A673 (cell line): Measurements from ENCODE around the gene BAHD1.

Experiments used
- EZH2 ChIP-seq: fragments of 200-600 bp; sonication (generic); IDR thresholded peaks from 2 replicates; pipeline ENCODE4 v1.6.1; 2017; ENCODE audit warnings: borderline replicate concordance, low read depth, mild to moderate bottlenecking, mixed read lengths, antibody characterized with exemption, low read length; ENCODE audit not compliant: poor library complexity, severe bottlenecking
- TF ChIP-seq, protein P1 (sequence below): fragments of 300-800, 200-600 bp; sonication (generic); conservative IDR thresholded peaks from 2 replicates; pipeline ENCODE4 v1.5.1; 2017; ENCODE audit warnings: low read depth, mild to moderate bottlenecking, antibody characterized with exemption, low read length, moderate library complexity, mixed read lengths

GRCh38 chr15:40459391-40460015 lies 18.8 kb downstream of the BAHD1 start:
- TF ChIP-seq, protein P1, sequence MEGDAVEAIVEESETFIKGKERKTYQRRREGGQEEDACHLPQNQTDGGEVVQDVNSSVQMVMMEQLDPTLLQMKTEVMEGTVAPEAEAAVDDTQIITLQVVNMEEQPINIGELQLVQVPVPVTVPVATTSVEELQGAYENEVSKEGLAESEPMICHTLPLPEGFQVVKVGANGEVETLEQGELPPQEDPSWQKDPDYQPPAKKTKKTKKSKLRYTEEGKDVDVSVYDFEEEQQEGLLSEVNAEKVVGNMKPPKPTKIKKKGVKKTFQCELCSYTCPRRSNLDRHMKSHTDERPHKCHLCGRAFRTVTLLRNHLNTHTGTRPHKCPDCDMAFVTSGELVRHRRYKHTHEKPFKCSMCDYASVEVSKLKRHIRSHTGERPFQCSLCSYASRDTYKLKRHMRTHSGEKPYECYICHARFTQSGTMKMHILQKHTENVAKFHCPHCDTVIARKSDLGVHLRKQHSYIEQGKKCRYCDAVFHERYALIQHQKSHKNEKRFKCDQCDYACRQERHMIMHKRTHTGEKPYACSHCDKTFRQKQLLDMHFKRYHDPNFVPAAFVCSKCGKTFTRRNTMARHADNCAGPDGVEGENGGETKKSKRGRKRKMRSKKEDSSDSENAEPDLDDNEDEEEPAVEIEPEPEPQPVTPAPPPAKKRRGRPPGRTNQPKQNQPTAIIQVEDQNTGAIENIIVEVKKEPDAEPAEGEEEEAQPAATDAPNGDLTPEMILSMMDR: no peak
- no peak for TF ChIP-seq EZH2
